Measurements from ENCODE around the gene PARM1. TPM values are rescaled to one million over a fixed set of nuclear protein-coding genes. Genes with fewer than 3 reads are reported as not detected.

The PARM1 gene
- polyA plus RNA-seq, 12 donors = 58.0 to 424 (median 73.4) TPM

GRCh38 chr4:75065909-75066308 lies 133.0 kb downstream of the PARM1 start:
- no peak for DNase-seq

GRCh38 chr4:75069493-75070074 lies 136.7 kb downstream of the PARM1 start:
- DNase-seq = no peak

DNA sequence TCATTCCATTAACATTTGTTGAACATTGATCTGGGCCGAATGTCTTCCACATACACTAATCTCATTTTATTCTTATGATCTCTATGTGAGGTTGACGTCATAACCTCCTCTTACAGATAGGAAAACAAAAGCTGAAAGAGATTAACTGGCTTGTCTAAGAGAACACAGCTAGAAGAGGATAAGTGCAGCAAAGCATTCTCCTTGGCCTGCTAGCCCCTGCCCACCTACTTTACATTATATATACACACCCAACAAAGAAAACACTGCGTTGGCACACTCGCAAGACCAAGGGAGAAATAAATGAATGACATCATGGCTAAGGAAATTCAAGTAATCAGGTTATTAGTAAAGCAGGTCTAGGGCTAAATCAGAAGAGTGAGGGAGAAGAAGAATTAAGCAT lies 138.4 kb downstream of the PARM1 start:
- DNase-seq = no peak

DNA sequence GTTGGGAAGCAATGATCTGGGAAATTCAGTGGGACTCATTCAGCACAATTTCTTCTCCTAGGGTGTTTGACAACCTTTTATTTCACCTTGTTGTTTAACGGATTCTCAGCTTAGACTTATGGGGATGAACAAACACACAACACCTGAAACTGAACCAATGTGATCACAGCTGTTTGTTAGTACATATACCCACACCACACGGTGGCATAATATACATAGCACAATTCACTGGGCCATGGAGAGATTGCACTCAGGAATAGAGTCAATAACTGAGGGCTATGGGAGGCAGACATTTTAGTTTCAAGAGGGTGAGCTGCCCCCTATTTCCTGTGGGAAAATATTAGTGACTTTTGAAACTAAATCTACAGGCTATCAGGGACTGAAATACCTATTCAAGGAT lies 148.0 kb downstream of the PARM1 start:
- DNase-seq = no peak

DNA sequence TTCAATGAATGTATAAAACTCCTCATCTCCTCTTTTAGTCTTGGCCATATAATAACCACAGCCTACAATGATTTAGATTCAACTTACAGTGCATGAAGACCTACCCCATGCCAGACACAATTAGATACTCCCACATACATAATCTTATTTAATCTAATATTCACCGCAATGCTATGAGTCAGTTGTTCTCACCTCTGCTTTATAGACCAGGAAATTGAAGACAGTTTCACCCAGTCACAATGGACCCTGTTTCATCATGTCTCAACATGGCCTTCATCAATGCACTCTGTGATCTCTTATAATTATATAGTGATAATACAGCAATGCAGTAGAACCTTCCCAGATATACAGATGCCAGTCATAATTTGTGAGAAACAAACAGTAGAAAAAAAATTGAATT lies 148.6 kb downstream of the PARM1 start:
- DNase-seq = no peak

- no peak for DNase-seq
Measured at GRCh38 chr4:75087416-75087815, 154.5 kb downstream of the PARM1 start.

- DNase-seq = no peak
Measured at GRCh38 chr4:75087865-75088264, 154.9 kb downstream of the PARM1 start.

- DNase-seq = no peak
Measured at GRCh38 chr4:75089206-75089605, 156.3 kb downstream of the PARM1 start.

DNA sequence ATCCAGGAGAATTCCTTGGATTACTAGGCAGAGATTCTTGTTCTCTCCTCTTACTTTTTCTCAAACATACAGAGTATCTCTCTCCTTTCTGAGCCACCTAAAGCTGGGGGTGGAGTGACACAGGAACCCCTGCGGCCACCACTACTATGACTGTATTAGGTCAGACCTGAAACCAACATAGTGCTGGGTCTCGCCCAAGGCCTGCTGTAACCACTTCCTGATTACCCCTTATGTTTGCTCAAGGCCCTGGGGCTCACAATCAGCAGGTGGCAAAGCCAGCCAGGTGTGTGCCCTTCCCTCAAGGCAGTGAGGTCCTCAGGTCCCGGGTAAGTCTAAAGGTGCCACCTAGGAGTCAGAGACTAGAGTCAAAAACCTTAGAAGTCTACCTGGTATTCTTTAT lies 166.4 kb downstream of the PARM1 start:
- DNase-seq = no peak

Other genes with a start within 250 kb of the PARM1 start
- gene BTC, start 138.6 kb upstream of the PARM1 start, polyA plus RNA-seq (ENCODE audit: insufficient read length in 12 of 12) = 1 to 10 TPM in 11 of 12 donors, not detected in 1; 1.9 to 7.2 (median 3.7) TPM

All from muscle of arm (tissue), 12 donors.